ENCODE measurements around the gene SLC6A3. TPM values are rescaled to one million over a fixed set of nuclear protein-coding genes. Genes with fewer than 3 reads are reported as not detected.

SLC6A3 gene
- total RNA-seq, 1 donor from 2014 or later = not detected

GRCh38 chr5:1343931-1344901, 101.0 kb downstream of the SLC6A3 start:
- H3K4me3 Mint-ChIP-seq (ENCODE audit: low read depth) = peak overlapping the region; percentile 78
- no peaks in the 10 kb centered on the region for H3K9me3 Mint-ChIP-seq (ENCODE audit: low read depth)
- H3K4me1 Mint-ChIP-seq (ENCODE audit: low read depth) = peaks cover 14% of the 10 kb centered on the region
- no peak for DNase-seq (ENCODE audit: low spot score, unreplicated experiment)
- H3K36me3 Mint-ChIP-seq (ENCODE audit: insufficient read depth) = peaks cover 13% of the 10 kb centered on the region
- TF ChIP-seq CTCF (IDR thresholded peaks at IDR 0.05; ENCODE audit: unreplicated experiment) = no peak
- H3K27ac Mint-ChIP-seq = peak overlapping the region; percentile 79
- H3K27me3 Mint-ChIP-seq = no peaks in the 10 kb centered on the region

- Mint-ChIP-seq H3K27me3 (no peaks in the 10 kb centered on the region), H3K9me3 (ENCODE audit: low read depth) (no peaks in the 10 kb centered on the region), H3K4me3 (ENCODE audit: low read depth) (peak overlapping the region; percentile 78), H3K36me3 (ENCODE audit: insufficient read depth) (peaks cover 13% of the 10 kb centered on the region), H3K4me1 (ENCODE audit: low read depth) (peaks cover 14% of the 10 kb centered on the region), H3K27ac (no peak overlapping the region)
- TF ChIP-seq CTCF (IDR thresholded peaks at IDR 0.05; ENCODE audit: unreplicated experiment) = no peak
- DNase-seq (ENCODE audit: low spot score, unreplicated experiment) = no peak
These were observed 101.9 kb downstream of the SLC6A3 start for GRCh38 chr5:1343315-1343751.

Other genes starting within 250 kb of the SLC6A3 start
- gene SLC6A19, start 243.8 kb downstream of the SLC6A3 start, total RNA-seq = 2.2 and 2.6 TPM in 2 replicates
- not detected in 2 replicates for gene SLC6A18, start 220.1 kb downstream of the SLC6A3 start, total RNA-seq
- gene TERT, start 150.4 kb downstream of the SLC6A3 start, total RNA-seq = 3.5 and 4.3 TPM in 2 replicates
- gene CLPTM1L, start 100.3 kb downstream of the SLC6A3 start, total RNA-seq = 90.3 and 95.4 TPM in 2 replicates
- gene LPCAT1, start 78.5 kb upstream of the SLC6A3 start, total RNA-seq = 73.3 and 76.4 TPM in 2 replicates

All from progenitor cell of endocrine pancreas (in vitro differentiated cells).